ENCODE data around the gene MYL4.
"Not testable (repeated sequence)": the region's sequence is repeated elsewhere in the genome, so short reads cannot be mapped to it uniquely, and the experiment has no call there.

Gene MYL4

GRCh38 chr17:47204722-47205418, 4.3 kb upstream of the MYL4 start:
- no peak for DNase-seq (ENCODE audit: insufficient read length, low spot score)

DNA sequence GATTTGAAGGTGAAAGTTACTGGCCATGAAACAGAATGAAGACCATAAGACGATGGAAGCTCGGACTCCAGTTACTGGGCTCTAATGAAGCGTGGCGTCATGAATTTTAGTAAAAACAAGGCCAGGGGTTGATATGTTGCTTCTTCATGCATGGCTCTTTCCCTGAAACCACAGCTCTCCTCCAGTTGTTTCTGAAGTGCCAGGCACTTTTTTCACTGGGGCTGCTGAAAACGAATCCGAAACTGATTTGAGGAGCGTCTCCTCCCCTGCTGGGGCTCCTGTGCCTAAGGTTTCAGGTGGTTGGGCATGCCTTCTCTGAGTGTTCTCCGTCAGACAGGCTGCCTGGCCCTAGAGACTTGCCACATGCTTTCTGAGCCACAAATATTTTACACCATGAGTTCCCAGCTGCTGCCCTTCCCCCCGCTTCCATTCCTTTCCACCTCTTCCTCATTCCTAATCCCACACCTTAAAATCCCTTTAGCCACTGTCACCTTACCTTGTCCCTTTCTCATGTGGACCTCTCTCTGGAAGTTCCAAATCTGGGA, 3.7 kb upstream of the MYL4 start:
- TF ChIP-seq POLR2A (IDR thresholded peaks at IDR 0.05; ENCODE audit: low read depth, low read length), result no peak
- no peak for DNase-seq (ENCODE audit: insufficient read length, low spot score)
- FAIRE-seq, result no peak

More at GRCh38 chr17:47204722-47205418, 4.3 kb upstream of the MYL4 start:
- no peak for TF ChIP-seq POLR2A (IDR thresholded peaks at IDR 0.05; ENCODE audit: low read depth, low read length)
- no peak for FAIRE-seq

- DNase-seq (ENCODE audit: insufficient read length, low spot score) (no peak), FAIRE-seq (no peak)
- TF ChIP-seq POLR2A (IDR thresholded peaks at IDR 0.05; ENCODE audit: low read depth, low read length), result no peak
Observed at GRCh38 chr17:47207143-47208067, 1.7 kb upstream of the MYL4 start.

GRCh38 chr17:47209499-47209898, 351 bp downstream of the MYL4 start:
- DNase-seq (ENCODE audit: insufficient read length, low spot score) (no peak), FAIRE-seq (no peak)
- TF ChIP-seq POLR2A (IDR thresholded peaks at IDR 0.05; ENCODE audit: low read depth, low read length), result no peak

- DNase-seq (ENCODE audit: insufficient read length, low spot score), result no peak
- TF ChIP-seq POLR2A (IDR thresholded peaks at IDR 0.05; ENCODE audit: low read depth, low read length), result no peak
- FAIRE-seq, result no peak
Observed at GRCh38 chr17:47210105-47210504, 957 bp downstream of the MYL4 start.

DNA sequence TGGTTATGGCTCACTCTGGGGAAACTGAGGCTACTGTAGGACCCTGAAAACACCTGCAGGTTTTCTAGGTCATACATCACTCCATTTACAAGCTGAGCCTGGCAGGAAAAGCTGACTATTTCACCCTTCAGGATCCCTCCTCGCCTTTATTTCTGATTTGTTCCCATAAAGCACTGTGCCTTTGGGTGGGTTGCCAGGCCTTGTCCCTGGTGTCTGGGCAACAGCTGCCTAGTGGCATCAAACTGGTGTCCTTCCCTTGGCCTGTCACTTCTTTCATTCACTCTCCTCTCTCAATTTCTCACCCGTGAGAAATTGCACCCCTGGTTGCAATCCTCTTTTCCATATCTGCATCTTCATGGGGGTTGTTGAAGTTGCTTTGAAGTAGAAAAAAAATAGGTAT, 1.6 kb downstream of the MYL4 start:
- no peak for DNase-seq (ENCODE audit: insufficient read length, low spot score)
- no peak for TF ChIP-seq POLR2A (IDR thresholded peaks at IDR 0.05; ENCODE audit: low read depth, low read length)
- FAIRE-seq, result no peak

DNA sequence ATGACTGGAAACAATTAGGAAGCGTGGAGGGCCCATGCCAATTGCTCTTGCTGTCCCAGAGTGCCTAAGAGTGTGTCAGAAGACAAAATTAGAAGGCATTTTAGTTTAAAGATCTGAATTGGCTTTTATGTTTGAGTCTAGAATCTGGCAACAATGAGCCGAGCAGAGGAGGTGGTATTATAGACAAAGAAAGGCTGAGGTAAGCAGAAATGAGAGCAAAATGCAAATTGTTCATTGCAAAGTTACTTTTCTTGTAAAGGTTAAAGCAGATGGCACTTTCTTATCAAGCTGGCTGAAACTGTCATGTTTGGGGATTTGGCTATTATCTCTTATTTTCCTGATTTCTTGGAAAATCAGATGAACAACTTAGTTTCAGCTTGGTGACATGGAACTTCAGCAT, 3.3 kb downstream of the MYL4 start:
- TF ChIP-seq POLR2A (IDR thresholded peaks at IDR 0.05; ENCODE audit: low read depth, low read length), result no peak
- DNase-seq (ENCODE audit: insufficient read length, low spot score) (no peak), FAIRE-seq (no peak)

GRCh38 chr17:47213540-47213939, 4.4 kb downstream of the MYL4 start:
- DNase-seq (ENCODE audit: insufficient read length, low spot score) (no peak), FAIRE-seq (no peak)
- no peak for TF ChIP-seq POLR2A (IDR thresholded peaks at IDR 0.05; ENCODE audit: low read depth, low read length)

GRCh38 chr17:47214931-47215330, 5.8 kb downstream of the MYL4 start:
- DNase-seq (ENCODE audit: insufficient read length, low spot score) (no peak), FAIRE-seq (no peak)
- no peak for TF ChIP-seq POLR2A (IDR thresholded peaks at IDR 0.05; ENCODE audit: low read depth, low read length)

GRCh38 chr17:47216821-47217220, 7.7 kb downstream of the MYL4 start:
- not testable (repeated sequence) for DNase-seq (ENCODE audit: insufficient read length, low spot score); FAIRE-seq

DNA sequence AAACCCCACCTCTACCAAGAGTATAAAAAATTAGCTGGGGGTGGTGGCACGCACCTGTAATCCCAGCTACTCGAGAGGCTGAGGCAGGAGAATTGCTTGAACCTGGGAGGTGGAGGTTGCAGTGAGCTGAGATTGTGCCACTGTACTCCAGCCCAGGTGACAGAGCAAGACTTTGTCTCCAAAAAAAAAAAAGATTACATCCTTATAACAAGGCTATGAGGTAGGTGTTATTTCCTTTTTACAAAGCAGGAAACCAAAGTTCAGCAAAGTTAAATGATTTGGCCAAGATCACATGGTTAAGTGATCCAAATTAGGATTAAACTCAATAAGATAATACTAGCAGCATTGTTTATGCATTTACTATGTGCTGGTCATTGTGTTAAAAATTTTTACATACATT, 8.1 kb downstream of the MYL4 start:
- DNase-seq (ENCODE audit: insufficient read length, low spot score); FAIRE-seq: not testable (repeated sequence)

- FAIRE-seq, result no peak
- no peak for DNase-seq (ENCODE audit: insufficient read length, low spot score)
- no peak for TF ChIP-seq POLR2A (IDR thresholded peaks at IDR 0.05; ENCODE audit: low read depth, low read length)
Observed at GRCh38 chr17:47218896-47219430, 9.8 kb downstream of the MYL4 start.

- FAIRE-seq (no peak), DNase-seq (ENCODE audit: insufficient read length, low spot score) (no peak)
- no peak for TF ChIP-seq POLR2A (IDR thresholded peaks at IDR 0.05; ENCODE audit: low read depth, low read length)
Observed at GRCh38 chr17:47219621-47220475, 10.7 kb downstream of the MYL4 start.

Data from H54 (cell line).